ENCODE measurements around the gene ERICH6. TPM values are rescaled to one million over a fixed set of nuclear protein-coding genes. Genes with fewer than 3 reads are reported as not detected.

Gene ERICH6
- total RNA-seq, 4 donors from 2014 or later, result not detected

GRCh38 chr3:150742679-150743078, 39.0 kb upstream of the ERICH6 start:
- DNase-seq (ENCODE audit: low spot score in 2 of 2), result no peak
- WGBS, 2 donors, result 97 to 98% methylated on average over 4 of the region's 4 CpGs
- TF ChIP-seq, protein P1, sequence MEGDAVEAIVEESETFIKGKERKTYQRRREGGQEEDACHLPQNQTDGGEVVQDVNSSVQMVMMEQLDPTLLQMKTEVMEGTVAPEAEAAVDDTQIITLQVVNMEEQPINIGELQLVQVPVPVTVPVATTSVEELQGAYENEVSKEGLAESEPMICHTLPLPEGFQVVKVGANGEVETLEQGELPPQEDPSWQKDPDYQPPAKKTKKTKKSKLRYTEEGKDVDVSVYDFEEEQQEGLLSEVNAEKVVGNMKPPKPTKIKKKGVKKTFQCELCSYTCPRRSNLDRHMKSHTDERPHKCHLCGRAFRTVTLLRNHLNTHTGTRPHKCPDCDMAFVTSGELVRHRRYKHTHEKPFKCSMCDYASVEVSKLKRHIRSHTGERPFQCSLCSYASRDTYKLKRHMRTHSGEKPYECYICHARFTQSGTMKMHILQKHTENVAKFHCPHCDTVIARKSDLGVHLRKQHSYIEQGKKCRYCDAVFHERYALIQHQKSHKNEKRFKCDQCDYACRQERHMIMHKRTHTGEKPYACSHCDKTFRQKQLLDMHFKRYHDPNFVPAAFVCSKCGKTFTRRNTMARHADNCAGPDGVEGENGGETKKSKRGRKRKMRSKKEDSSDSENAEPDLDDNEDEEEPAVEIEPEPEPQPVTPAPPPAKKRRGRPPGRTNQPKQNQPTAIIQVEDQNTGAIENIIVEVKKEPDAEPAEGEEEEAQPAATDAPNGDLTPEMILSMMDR (IDR thresholded peaks at IDR 0.05), result no peak
- TF ChIP-seq POLR2A (IDR thresholded peaks at IDR 0.05), result no peak
- intact Hi-C loops (cut with DNase I; ENCODE audit: low total_unique reads), result no loop called here
- no peak overlapping the region for H3K4me3 ChIP-seq (ENCODE audit: low read depth, poor library complexity, severe bottlenecking)

GRCh38 chr3:150742141-150742523, 38.4 kb upstream of the ERICH6 start:
- TF ChIP-seq POLR2A (IDR thresholded peaks at IDR 0.05), result no peak
- TF ChIP-seq, protein P1 (IDR thresholded peaks at IDR 0.05), result no peak
- DNase-seq (ENCODE audit: low spot score in 2 of 2), result no peak
- no peak overlapping the region for H3K4me3 ChIP-seq (ENCODE audit: low read depth, poor library complexity, severe bottlenecking)
- intact Hi-C loops (cut with DNase I; ENCODE audit: low total_unique reads), result no loop called here
- 95 to 96% methylated on average over 15 of the region's 15 CpGs for WGBS, 2 donors

- intact Hi-C loops (cut with DNase I; ENCODE audit: low total_unique reads), result no loop called here
- H3K4me3 ChIP-seq (ENCODE audit: low read depth, poor library complexity, severe bottlenecking), result no peak overlapping the region
- 69 to 74% methylated on average over 5 of the region's 5 CpGs for WGBS, 2 donors
- DNase-seq (ENCODE audit: low spot score in 2 of 2), result no peak
- no peak for TF ChIP-seq POLR2A (IDR thresholded peaks at IDR 0.05)
- TF ChIP-seq, protein P1 (IDR thresholded peaks at IDR 0.05), result no peak
These were observed 37.9 kb upstream of the ERICH6 start for GRCh38 chr3:150741497-150742140.

- intact Hi-C loops (cut with DNase I; ENCODE audit: low total_unique reads), result no loop called here
- TF ChIP-seq POLR2A (IDR thresholded peaks at IDR 0.05), result no peak
- TF ChIP-seq, protein P1 (IDR thresholded peaks at IDR 0.05), result no peak
- peak in 1 of 2 donors; percentile 70 for DNase-seq (ENCODE audit: low spot score in 2 of 2)
- H3K4me3 ChIP-seq (ENCODE audit: low read depth, poor library complexity, severe bottlenecking), result no peak overlapping the region
- WGBS, 2 donors, result 87 to 88% methylated on average over 12 of the region's 12 CpGs
These were observed 37.2 kb upstream of the ERICH6 start for GRCh38 chr3:150740733-150741496.

DNA sequence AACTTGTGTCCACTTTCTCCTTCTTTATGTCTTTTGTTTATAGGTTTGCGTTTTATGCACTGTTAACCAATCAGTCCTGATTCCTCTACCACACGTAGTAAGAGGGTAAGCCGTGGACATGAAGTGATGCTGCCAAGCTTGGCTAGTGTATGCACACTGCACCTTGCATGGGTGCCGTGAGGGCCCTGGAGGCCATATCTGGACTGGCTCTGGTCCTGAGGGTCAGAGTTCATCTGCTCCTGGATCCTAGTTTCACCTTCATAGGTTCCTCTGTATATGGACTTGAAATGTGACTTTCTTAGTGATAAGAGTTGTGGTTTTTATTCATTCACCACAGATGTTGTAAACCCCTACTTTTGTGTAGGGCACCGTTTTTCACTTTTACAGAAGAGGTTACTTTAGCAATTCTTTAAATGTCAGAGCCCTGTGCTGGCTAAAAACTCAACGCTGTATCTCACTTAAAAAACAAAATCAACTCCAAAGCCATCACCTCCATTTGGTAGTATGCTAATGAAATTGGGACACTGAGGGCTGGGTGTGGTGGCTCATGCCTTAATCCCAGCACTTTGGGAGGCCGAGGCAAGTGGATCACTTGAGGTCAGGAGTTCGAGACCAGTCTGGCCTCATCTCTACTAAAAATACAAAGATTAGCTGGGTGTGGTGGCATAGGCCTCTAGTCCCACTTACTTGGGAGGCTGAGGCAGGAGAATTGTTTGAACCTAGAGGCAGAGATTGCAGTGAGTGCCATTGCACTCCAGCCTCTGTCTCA, 36.3 kb upstream of the ERICH6 start:
- H3K4me3 ChIP-seq (ENCODE audit: low read depth, poor library complexity, severe bottlenecking), result no peak overlapping the region
- TF ChIP-seq, protein P1 (IDR thresholded peaks at IDR 0.05), result no peak
- no peak for TF ChIP-seq POLR2A (IDR thresholded peaks at IDR 0.05)
- intact Hi-C loops (cut with DNase I; ENCODE audit: low total_unique reads), result no loop called here
- 84 to 89% methylated on average over 8 of the region's 8 CpGs for WGBS, 2 donors
- peak in 1 of 2 donors; percentile 36 for DNase-seq (ENCODE audit: low spot score in 2 of 2)
